GM19372 (cell line): ENCODE measurements around the gene RIT2.

Source experiments
- ATAC-seq: cut with Tn5 transposase; IDR thresholded peaks from one replicate; pipeline ENCODE4 v1.9.1; 2021; ENCODE audit warnings: mild to moderate bottlenecking, low read depth, moderate library complexity; ENCODE audit not compliant: unreplicated experiment

RIT2 gene

GRCh38 chr18:43092539-43092938 lies 22.9 kb downstream of the RIT2 start:
- ATAC-seq, result no peak

- ATAC-seq, result no peak
These were observed 34.1 kb downstream of the RIT2 start for GRCh38 chr18:43081396-43081795.

- ATAC-seq, result no peak
These were observed 34.8 kb downstream of the RIT2 start for GRCh38 chr18:43080671-43081070.

- no peak for ATAC-seq
These were observed 36.1 kb downstream of the RIT2 start for GRCh38 chr18:43079422-43079821.

- no peak for ATAC-seq
These were observed 36.9 kb downstream of the RIT2 start for GRCh38 chr18:43078478-43079092.

GRCh38 chr18:43077510-43078308 lies 37.8 kb downstream of the RIT2 start:
- ATAC-seq, result no peak

- no peak for ATAC-seq
These were observed 41.7 kb downstream of the RIT2 start for GRCh38 chr18:43073771-43074170.

- no peak for ATAC-seq
These were observed 46.7 kb downstream of the RIT2 start for GRCh38 chr18:43068781-43069180.

- ATAC-seq, result no peak
These were observed 47.9 kb downstream of the RIT2 start for GRCh38 chr18:43067570-43067969.

- ATAC-seq, result no peak
These were observed 53.7 kb downstream of the RIT2 start for GRCh38 chr18:43061816-43062215.

GRCh38 chr18:43061318-43061717 lies 54.2 kb downstream of the RIT2 start:
- no peak for ATAC-seq

- ATAC-seq, result no peak
These were observed 55.5 kb downstream of the RIT2 start for GRCh38 chr18:43060020-43060419.

GRCh38 chr18:43054815-43055519 lies 60.5 kb downstream of the RIT2 start:
- no peak for ATAC-seq

GRCh38 chr18:43049021-43049420 lies 66.5 kb downstream of the RIT2 start:
- no peak for ATAC-seq

GRCh38 chr18:43046322-43046721 lies 69.2 kb downstream of the RIT2 start:
- ATAC-seq, result no peak

GRCh38 chr18:43043626-43044025 lies 71.9 kb downstream of the RIT2 start:
- ATAC-seq, result no peak

- ATAC-seq, result no peak
These were observed 75.2 kb downstream of the RIT2 start for GRCh38 chr18:43040281-43040680.

- no peak for ATAC-seq
These were observed 80.6 kb downstream of the RIT2 start for GRCh38 chr18:43034683-43035500.

GRCh38 chr18:43031169-43031568 lies 84.3 kb downstream of the RIT2 start:
- no peak for ATAC-seq

- no peak for ATAC-seq
These were observed 86.1 kb downstream of the RIT2 start for GRCh38 chr18:43029414-43029813.

GRCh38 chr18:43022874-43023273 lies 92.6 kb downstream of the RIT2 start:
- ATAC-seq, result no peak
